BLaER1 treated with 17β-estradiol and CSF1 and Interleukin-3, amounts not matched to agents 10 nM and 100 nM (cell line): ENCODE measurements around the gene UNK.
"Not testable (repeated sequence)": the region's sequence is repeated elsewhere in the genome, so short reads cannot be mapped to it uniquely, and the experiment has no call there.

ENCODE experiments used
- H3K27ac ChIP-seq, 11 experiments: shearing (Covaris generic); formaldehyde crosslinking; 2 replicates each; pipeline ENCODE4 v1.8.1; 2022
- H3K27me3 ChIP-seq, 11 experiments: shearing (Covaris generic); formaldehyde crosslinking; 2 replicates each; pipeline ENCODE4 v1.8.1; 2022
- H3K36me3 ChIP-seq, 11 experiments: shearing (Covaris generic); formaldehyde crosslinking; 2 replicates each; pipeline ENCODE4 v1.8.1; 2022
- H3K4me1 ChIP-seq, 10 experiments: shearing (Covaris generic); formaldehyde crosslinking; 2 replicates each; pipeline ENCODE4 v1.8.1; 2022
- H3K4me2 ChIP-seq, 11 experiments: shearing (Covaris generic); formaldehyde crosslinking; 2 replicates each; pipeline ENCODE4 v1.8.1; 2022
- H3K4me3 ChIP-seq, 10 experiments: shearing (Covaris generic); formaldehyde crosslinking; 2 replicates each; pipeline ENCODE4 v1.8.1; 2022
- H3K9ac ChIP-seq, 11 experiments: shearing (Covaris generic); formaldehyde crosslinking; 2 replicates each; pipeline ENCODE4 v1.8.1; 2022
- H3K9me3 ChIP-seq, 11 experiments: shearing (Covaris generic); formaldehyde crosslinking; replicated peaks in 1 of 11; 2 replicates each; pipeline ENCODE4 v1.8.1; 2022
- H4K20me1 ChIP-seq, 11 experiments: shearing (Covaris generic); formaldehyde crosslinking; 2 replicates each; pipeline ENCODE4 v1.8.1; 2022
- Cebpa-rat ChIP-seq, 11 experiments: shearing (Covaris generic); IDR thresholded peaks; 2 replicates each; pipeline ENCODE4 v1.8.1; 2022

Gene UNK

GRCh38 chr17:75776386-75777295 lies 8.0 kb upstream of the UNK start:
- Histone ChIP-seq H4K20me1 (peaks cover 54 to 78% (median 71%) of the 10 kb centered on the region in 11 experiments), H3K27ac (peak overlapping the region in 10 of 11 experiments; percentile 7 to 98 (median 56); a peak in 17 of 22 replicates), H3K9me3 (peaks cover 0 to 8% (median 6%) of the 10 kb centered on the region in 11 experiments; a peak in 7 of 22 replicates), H3K4me1 (peaks cover 36 to 61% (median 45%) of the 10 kb centered on the region in 10 experiments), H3K4me2 (peak overlapping the region; percentile 77 to 98 (median 91)), H3K27me3 (no peaks in the 10 kb centered on the region), H3K4me3 (peak overlapping the region; percentile 87 to 99 (median 96)), H3K36me3 (peaks cover 46 to 57% (median 51%) of the 10 kb centered on the region in 11 experiments), H3K9ac (peak overlapping the region; percentile 98 to 100 (median 100))
- TF ChIP-seq Cebpa-rat (IDR thresholded peaks at IDR 0.05): no peak

- H3K27me3 ChIP-seq: no peaks in the 10 kb centered on the region
- peak overlapping the region; percentile 98 to 100 (median 100) for H3K9ac ChIP-seq
- H3K27ac ChIP-seq: peak overlapping the region in 10 of 11 experiments; percentile 15 to 99 (median 61); a peak in 17 of 22 replicates
- H4K20me1 ChIP-seq: peaks cover 54 to 71% (median 70%) of the 10 kb centered on the region in 11 experiments
- H3K9me3 ChIP-seq: peaks cover 0 to 8% (median 6%) of the 10 kb centered on the region in 11 experiments; a peak in 7 of 22 replicates
- peak overlapping the region; percentile 77 to 98 (median 91) for H3K4me2 ChIP-seq
- peaks cover 46 to 57% (median 51%) of the 10 kb centered on the region in 11 experiments for H3K36me3 ChIP-seq
- TF ChIP-seq Cebpa-rat (IDR thresholded peaks at IDR 0.05): no peak
- H3K4me3 ChIP-seq: peak overlapping the region; percentile 87 to 99 (median 96)
- H3K4me1 ChIP-seq: peaks cover 33 to 64% (median 47%) of the 10 kb centered on the region in 10 experiments
Measured at GRCh38 chr17:75777296-75777922, 7.2 kb upstream of the UNK start.

GRCh38 chr17:75778066-75778860 lies 6.3 kb upstream of the UNK start:
- peaks cover 54 to 63% (median 62%) of the 10 kb centered on the region in 11 experiments for H4K20me1 ChIP-seq
- H3K9me3 ChIP-seq, H3K27me3 ChIP-seq: not testable (repeated sequence)
- peaks cover 42 to 62% (median 50%) of the 10 kb centered on the region in 10 experiments for H3K4me1 ChIP-seq
- peak overlapping the region; percentile 77 to 98 (median 91) for H3K4me2 ChIP-seq
- H3K9ac ChIP-seq: peak overlapping the region; percentile 98 to 100 (median 100)
- H3K4me3 ChIP-seq: peak overlapping the region; percentile 87 to 99 (median 96)
- H3K27ac ChIP-seq: peak overlapping the region; percentile 98 to 100 (median 99)
- H3K36me3 ChIP-seq: peaks cover 46 to 57% (median 51%) of the 10 kb centered on the region in 11 experiments

GRCh38 chr17:75778861-75779249 lies 5.8 kb upstream of the UNK start:
- H3K27ac ChIP-seq: peak overlapping the region; percentile 98 to 100 (median 99)
- no peak for TF ChIP-seq Cebpa-rat (IDR thresholded peaks at IDR 0.05)
- peaks cover 0 to 8% (median 6%) of the 10 kb centered on the region in 11 experiments; a peak in 7 of 22 replicates for H3K9me3 ChIP-seq
- H3K36me3 ChIP-seq: peaks cover 46 to 54% (median 51%) of the 10 kb centered on the region in 11 experiments
- peak overlapping the region; percentile 87 to 99 (median 96) for H3K4me3 ChIP-seq
- peaks cover 47 to 64% (median 54%) of the 10 kb centered on the region in 10 experiments for H3K4me1 ChIP-seq
- H4K20me1 ChIP-seq: peaks cover 54 to 57% (median 56%) of the 10 kb centered on the region in 11 experiments
- peak overlapping the region; percentile 98 to 100 (median 100) for H3K9ac ChIP-seq
- H3K4me2 ChIP-seq: peak overlapping the region; percentile 77 to 98 (median 91)
- no peaks in the 10 kb centered on the region for H3K27me3 ChIP-seq

GRCh38 chr17:75779250-75779986 lies 5.2 kb upstream of the UNK start:
- Histone ChIP-seq H3K36me3 (peaks cover 40 to 48% (median 47%) of the 10 kb centered on the region in 11 experiments), H3K4me1 (peaks cover 51 to 65% (median 58%) of the 10 kb centered on the region in 10 experiments), H3K9me3 (peaks cover 0 to 8% (median 6%) of the 10 kb centered on the region in 11 experiments; a peak in 7 of 22 replicates), H3K4me2 (peak overlapping the region in 9 of 11 experiments; percentile 77 to 98 (median 91); a peak in 13 of 22 replicates), H3K27ac (peak overlapping the region; percentile 98 to 100 (median 99)), H3K9ac (peak overlapping the region; percentile 98 to 100 (median 100)), H3K4me3 (peak overlapping the region; percentile 87 to 99 (median 96)), H4K20me1 (peaks cover 50 to 51% (median 51%) of the 10 kb centered on the region in 11 experiments), H3K27me3 (no peaks in the 10 kb centered on the region)
- no peak for TF ChIP-seq Cebpa-rat (IDR thresholded peaks at IDR 0.05)

- H4K20me1 ChIP-seq: peaks cover 42 to 43% (median 43%) of the 10 kb centered on the region in 11 experiments
- H3K4me1 ChIP-seq: peaks cover 46 to 64% (median 55%) of the 10 kb centered on the region in 10 experiments
- no peak for TF ChIP-seq Cebpa-rat (IDR thresholded peaks at IDR 0.05)
- H3K27me3 ChIP-seq: no peaks in the 10 kb centered on the region
- H3K9me3 ChIP-seq: peaks cover 0 to 8% (median 6%) of the 10 kb centered on the region in 11 experiments; a peak in 7 of 22 replicates
- peak overlapping the region in 2 of 10 experiments; percentile 40 to 97; a peak in 3 of 20 replicates for H3K4me3 ChIP-seq
- peak overlapping the region in 7 of 11 experiments; percentile 1 to 99 (median 53); a peak in 11 of 22 replicates for H3K27ac ChIP-seq
- peak overlapping the region in 1 of 11 experiments; percentile 99; a peak in 1 of 22 replicates for H3K9ac ChIP-seq
- peak overlapping the region in 7 of 11 experiments; percentile 14 to 59 (median 30); a peak in 6 of 22 replicates for H3K4me2 ChIP-seq
- H3K36me3 ChIP-seq: peaks cover 38 to 40% (median 39%) of the 10 kb centered on the region in 11 experiments
Measured at GRCh38 chr17:75779987-75780889, 4.4 kb upstream of the UNK start.
